Common myeloid progenitor, CD34-positive (primary cell): ENCODE data around the gene PDX1.

Experiments
- CTCF ChIA-PET: fragments of 350-600 bp; sonication (Branson Sonifier 250); formaldehyde crosslinking; loops from one replicate; lab custom pipeline; 2021; ENCODE audit warnings: antibody characterized with exemption; lab: Charles Lee
- POLR2A ChIA-PET: fragments of 350-600 bp; sonication (Branson Sonifier 250); formaldehyde crosslinking; loops from one replicate; lab custom pipeline; 2021; ENCODE audit warnings: antibody characterized with exemption; lab: Charles Lee
- DNase-seq, 3 donors: peaks; one replicate each; pipeline versions ENCODE4 v3.0.0 to v3.0.0-alpha.2; 2013
- H3K27ac ChIP-seq, 2 experiments: 1 replicate in 1 of 2; 2 replicates in 1 of 2; pipeline ENCODE4 v1.7.0; 2013; ENCODE audit warnings: inconsistent platforms in 2 of 2, low read length in 2 of 2, mild to moderate bottlenecking in 2 of 2, low read depth in 1 of 2, moderate library complexity in 1 of 2; ENCODE audit not compliant: severe bottlenecking in 2 of 2, insufficient read depth in 1 of 2, poor library complexity in 1 of 2
- H3K27me3 ChIP-seq, 5 experiments: replicated peaks in 2 of 5; 1 replicate in 3 of 5; 2 replicates in 2 of 5; pipeline versions ENCODE4 v1.6.1 to v1.7.0; 2013; ENCODE audit warnings: low read length in 4 of 5, mild to moderate bottlenecking in 2 of 5, moderate library complexity in 2 of 5, inconsistent platforms in 1 of 5; ENCODE audit not compliant: insufficient read depth in 5 of 5, control insufficient read depth in 4 of 5
- H3K36me3 ChIP-seq, 4 experiments: 1 replicate in 2 of 4; 2 replicates in 2 of 4; pipeline versions ENCODE4 v1.6.1 to v1.7.0; 2013; ENCODE audit warnings: low read length in 3 of 4, control low read depth in 1 of 4, mild to moderate bottlenecking in 1 of 4; ENCODE audit not compliant: control insufficient read depth in 4 of 4, insufficient read depth in 4 of 4
- H3K4me1 ChIP-seq, 4 experiments: 1 replicate in 3 of 4; 2 replicates in 1 of 4; pipeline versions ENCODE4 v1.6.1 to v1.7.1; 2013; ENCODE audit warnings: low read length in 3 of 4, mild to moderate bottlenecking in 3 of 4, control low read depth in 1 of 4, inconsistent platforms in 1 of 4, moderate library complexity in 1 of 4; ENCODE audit not compliant: control insufficient read depth in 4 of 4, insufficient read depth in 4 of 4; ENCODE audit errors: control extremely low read depth in 1 of 4
- H3K4me3 ChIP-seq, 7 experiments: 1 replicate in 4 of 7; 2 replicates in 3 of 7; pipeline versions ENCODE4 v1.5.1 to v1.7.0; 2013; ENCODE audit warnings: mild to moderate bottlenecking in 7 of 7, low read length in 6 of 7, moderate library complexity in 6 of 7, inconsistent platforms in 2 of 7, low read depth in 2 of 7, control low read depth in 1 of 7; ENCODE audit not compliant: insufficient read depth in 4 of 7, control insufficient read depth in 1 of 7; ENCODE audit errors: extremely low read depth in 1 of 7
- H3K9me3 ChIP-seq, 5 experiments: 1 replicate in 4 of 5; 2 replicates in 1 of 5; pipeline versions ENCODE4 v1.6.1 to v1.7.1; 2013; ENCODE audit warnings: low read length in 4 of 5, mild to moderate bottlenecking in 2 of 5, inconsistent platforms in 1 of 5, low read depth in 1 of 5, moderate library complexity in 1 of 5; ENCODE audit not compliant: control insufficient read depth in 4 of 5, insufficient read depth in 2 of 5; ENCODE audit errors: control extremely low read depth in 1 of 5
- WGBS: methylation state at CpG from one replicate; pipeline ENCODE4 v1.1.5; 2013; ENCODE audit not compliant: insufficient coverage; 5-methylcytosine and 5-hydroxymethylcytosine counted together

The PDX1 gene

GRCh38 chr13:27918918-27919658, 712 bp upstream of the PDX1 start:
- Histone ChIP-seq H3K27ac (no peak overlapping the region), H3K4me3 (no peak overlapping the region), H3K9me3 (no peaks in the 10 kb centered on the region), H3K36me3 (no peaks in the 10 kb centered on the region), H3K4me1 (peaks cover 0 to 31% (median 24%) of the 10 kb centered on the region in 4 experiments), H3K27me3 (peaks cover 27 to 100% (median 74%) of the 10 kb centered on the region in 5 experiments)
- peak in 1 of 3 donors; percentile 33 for DNase-seq
- 15% methylated on average over 17 of the region's 23 CpGs for WGBS
- CTCF ChIA-PET, result interaction anchor here (3.5 kb wide), 1 partner anchor 35 kb away, joined by 17 read pairs; no protein-coding TSS in a partner anchor
- POLR2A ChIA-PET, result no interaction called here

DNA sequence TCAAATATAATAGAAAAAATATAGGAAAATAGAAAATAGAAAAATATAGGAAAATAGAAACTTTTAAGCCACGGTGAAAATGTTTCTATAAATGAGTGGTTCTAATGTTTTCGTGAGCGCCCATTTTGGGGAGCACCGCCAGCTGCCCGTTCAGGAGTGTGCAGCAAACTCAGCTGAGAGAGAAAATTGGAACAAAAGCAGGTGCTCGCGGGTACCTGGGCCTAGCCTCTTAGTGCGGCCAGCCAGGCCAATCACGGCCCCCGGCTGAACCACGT, 204 bp upstream of the PDX1 start:
- peak in 1 of 3 donors; percentile 56 for DNase-seq
- ChIA-PET POLR2A (no interaction called here), CTCF (interaction anchor here (0.9 to 3.5 kb wide), 2 partner anchors 10 to 34 kb away, joined by 3 to 17 read pairs; no protein-coding TSS in a partner anchor)
- H3K27ac ChIP-seq, result no peak overlapping the region
- peak overlapping the region in 3 of 7 experiments; percentile 5 to 51 (median 28) for H3K4me3 ChIP-seq
- H3K27me3 ChIP-seq, result peaks cover 26 to 100% (median 76%) of the 10 kb centered on the region in 5 experiments
- WGBS, result 3% methylated on average over 11 of the region's 11 CpGs
- peaks cover 0 to 37% (median 27%) of the 10 kb centered on the region in 4 experiments for H3K4me1 ChIP-seq
- H3K9me3 ChIP-seq, result no peaks in the 10 kb centered on the region
- H3K36me3 ChIP-seq, result no peaks in the 10 kb centered on the region

- WGBS, result 0% methylated on average over 39 of the region's 40 CpGs
- ChIA-PET CTCF (interaction anchor here (0.7 to 3.5 kb wide), 6 partner anchors 8 to 52 kb away, joined by 3 to 17 read pairs (median 4); partner anchors contain the start of gene CDX2), POLR2A (no interaction called here)
- peaks cover 0 to 38% (median 28%) of the 10 kb centered on the region in 4 experiments for H3K4me1 ChIP-seq
- DNase-seq, result peak in 2 of 3 donors; percentile 67 to 69
- no peak overlapping the region for H3K27ac ChIP-seq
- peaks cover 23 to 100% (median 74%) of the 10 kb centered on the region in 5 experiments for H3K27me3 ChIP-seq
- no peaks in the 10 kb centered on the region for H3K36me3 ChIP-seq
- H3K9me3 ChIP-seq, result peaks cover 0 to 3% (median 0%) of the 10 kb centered on the region in 5 experiments
- peak overlapping the region in 6 of 7 experiments; percentile 31 to 74 (median 58) for H3K4me3 ChIP-seq
Measured at GRCh38 chr13:27920677-27921420, 1.0 kb downstream of the PDX1 start.

DNA sequence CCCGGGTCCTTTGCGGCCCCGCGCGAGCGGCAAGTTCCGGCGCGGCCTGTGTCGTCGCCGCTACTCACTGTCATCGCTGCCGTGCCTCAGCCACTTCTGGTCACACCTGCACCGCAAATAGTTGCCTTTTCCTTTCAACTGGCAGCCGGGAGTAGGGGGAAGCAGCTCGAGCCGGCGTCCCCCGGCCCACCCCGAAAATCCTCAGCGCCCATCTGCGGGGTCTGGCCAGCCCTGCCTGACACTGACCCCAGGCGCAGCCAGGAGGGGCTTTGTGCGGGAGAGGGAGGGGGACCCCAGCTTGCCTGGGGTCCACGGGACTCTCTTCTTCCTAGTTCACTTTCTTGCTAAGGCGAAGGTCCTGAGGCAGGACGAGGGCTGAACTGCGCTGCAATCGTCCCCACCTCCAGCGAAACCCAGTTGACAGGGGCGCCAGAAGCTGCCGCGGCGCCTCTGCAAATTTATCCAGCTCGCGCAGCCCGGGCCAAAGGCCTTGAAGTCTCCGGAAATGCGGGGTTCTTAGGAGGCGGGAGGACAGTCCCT, 1.7 kb downstream of the PDX1 start:
- Histone ChIP-seq H3K27me3 (peaks cover 22 to 100% (median 78%) of the 10 kb centered on the region in 5 experiments), H3K4me3 (peak overlapping the region in 6 of 7 experiments; percentile 31 to 74 (median 58)), H3K9me3 (peaks cover 0 to 3% (median 0%) of the 10 kb centered on the region in 5 experiments), H3K27ac (no peak overlapping the region), H3K36me3 (no peaks in the 10 kb centered on the region), H3K4me1 (peaks cover 0 to 40% (median 30%) of the 10 kb centered on the region in 4 experiments)
- POLR2A ChIA-PET, result no interaction called here
- 3% methylated on average over 38 of the region's 41 CpGs for WGBS
- peak in 1 of 3 donors; percentile 61 for DNase-seq
- CTCF ChIA-PET, result interaction anchor here (0.7 to 3.5 kb wide), 4 partner anchors 32 to 52 kb away, joined by 3 to 17 read pairs (median 4); partner anchors contain the start of gene CDX2

DNA sequence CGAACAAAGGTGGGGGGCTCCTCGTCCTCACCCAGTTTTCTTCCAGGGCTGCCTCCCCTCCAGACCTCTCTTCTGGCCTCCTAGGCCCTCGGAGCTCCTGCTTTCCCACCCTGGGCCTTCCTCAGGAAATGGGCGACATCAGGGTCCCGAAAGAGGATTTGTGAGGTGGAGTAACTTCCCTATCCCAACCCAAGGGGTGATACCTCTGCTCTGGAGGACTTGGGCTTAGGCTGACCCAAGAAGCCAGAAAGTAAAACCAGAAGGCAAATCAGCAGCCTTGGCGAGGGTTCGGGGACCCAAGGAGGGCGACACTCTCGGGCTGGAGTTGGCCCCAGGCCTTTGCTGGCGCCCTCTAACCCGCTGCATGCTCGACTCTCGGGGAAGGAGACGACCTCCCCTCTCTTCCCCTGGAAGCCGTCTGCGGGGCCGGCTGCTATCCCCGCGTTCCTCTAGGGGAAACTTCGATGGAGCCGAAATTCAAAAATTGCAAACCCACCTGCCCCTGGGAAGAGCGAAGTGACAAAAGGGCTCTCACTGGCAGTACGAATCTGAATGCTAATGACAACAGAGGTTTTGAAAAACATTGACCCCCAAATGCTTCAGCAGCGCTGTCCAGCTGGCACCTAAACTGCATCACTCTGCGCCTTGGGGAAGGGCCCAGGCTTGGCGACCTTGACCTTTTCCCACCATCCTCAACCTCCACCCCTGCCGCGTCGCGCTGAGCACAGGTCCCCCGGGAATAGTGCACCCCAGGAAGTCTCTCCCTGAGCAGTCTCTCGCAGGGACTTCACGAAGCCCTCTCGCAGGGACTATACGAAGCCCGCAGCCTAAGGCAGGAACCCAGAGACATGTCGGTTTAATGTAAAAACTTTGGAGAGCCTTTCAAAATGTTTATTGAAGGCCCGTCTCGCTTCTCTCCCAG, 2.4 kb downstream of the PDX1 start:
- peaks cover 0 to 3% (median 0%) of the 10 kb centered on the region in 5 experiments for H3K9me3 ChIP-seq
- 8% methylated on average over 34 of the region's 39 CpGs for WGBS
- H3K4me1 ChIP-seq, result peaks cover 0 to 43% (median 31%) of the 10 kb centered on the region in 4 experiments
- no peak overlapping the region for H3K27ac ChIP-seq
- CTCF ChIA-PET, result interaction anchor here (0.7 to 1.5 kb wide), 3 partner anchors 43 to 53 kb away, joined by 3 to 6 read pairs (median 3); partner anchors contain the start of gene CDX2
- peak in 1 of 3 donors; percentile 17 for DNase-seq
- POLR2A ChIA-PET, result no interaction called here
- H3K36me3 ChIP-seq, result no peaks in the 10 kb centered on the region
- no peak overlapping the region for H3K4me3 ChIP-seq
- peaks cover 22 to 100% (median 78%) of the 10 kb centered on the region in 5 experiments for H3K27me3 ChIP-seq
